ENCODE measurements around the gene SDK1. TPM values are rescaled to one million over a fixed set of nuclear protein-coding genes. Genes with fewer than 3 reads are reported as not detected.

Gene SDK1
- total and polyA plus RNA-seq, 2 experiments from 2014 or later = not detected

DNA sequence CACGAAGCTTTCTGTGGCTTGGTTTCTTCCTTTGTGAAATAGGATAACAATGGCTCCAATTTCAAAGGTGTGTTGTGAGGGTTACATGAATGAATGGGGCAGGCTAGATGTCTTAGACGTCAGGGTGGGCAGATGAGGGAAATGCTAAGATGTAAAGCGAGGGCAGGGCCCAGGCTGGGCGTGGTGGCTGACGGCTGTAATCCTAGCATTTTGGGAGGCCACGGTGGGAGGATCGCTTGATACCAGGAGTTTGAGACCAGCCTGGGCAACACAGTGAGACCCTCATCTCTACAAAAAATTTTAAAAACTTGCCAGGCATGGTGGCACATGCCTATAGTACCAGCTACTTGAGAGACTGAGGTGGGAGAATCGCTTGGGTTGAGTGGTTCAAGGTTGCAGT lies 773.4 kb downstream of the SDK1 start:
- 52 to 57% methylated on average over 7 to 8 of the region's 8 CpGs for WGBS, 2 experiments (ENCODE audit: low coverage in 1 of 2, low lambda C conversion rate in 2 of 2, missing lambda C conversion rate in 2 of 2)
- TF ChIP-seq EZH2 (IDR thresholded peaks at IDR 0.05; ENCODE audit: insufficient read depth, poor library complexity, severe bottlenecking) = no peak
- no peak for TF ChIP-seq EZH2phosphoT487 (IDR thresholded peaks at IDR 0.05; ENCODE audit: insufficient read depth, low read depth)
- Histone ChIP-seq H3K4me2 (ENCODE audit: unreplicated experiment) (no peak overlapping the region), H3K4me3 (no peak overlapping the region), H3K9me2 (ENCODE audit: insufficient read depth) (no peaks in the 10 kb centered on the region), H4K20me1 (ENCODE audit: insufficient read depth) (no peaks in the 10 kb centered on the region), H3K4me1 (ENCODE audit: insufficient read depth) (no peaks in the 10 kb centered on the region), H3K9ac (no peak overlapping the region), H3K79me2 (ENCODE audit: insufficient read depth) (no peaks in the 10 kb centered on the region), H3K9me3 (ENCODE audit: low read depth) (no peaks in the 10 kb centered on the region), H3F3A (ENCODE audit: insufficient read depth) (no peaks in the 10 kb centered on the region), H3K36me3 (ENCODE audit: low read depth) (no peaks in the 10 kb centered on the region), H2AFZ (no peak overlapping the region), H3K27ac (no peak overlapping the region), H3K27me3 (replicated peaks; ENCODE audit: insufficient read depth) (no peaks in the 10 kb centered on the region)
- in situ Hi-C loops (cut with MboI) = no loop called here
- DNase-seq = no peak

DNA sequence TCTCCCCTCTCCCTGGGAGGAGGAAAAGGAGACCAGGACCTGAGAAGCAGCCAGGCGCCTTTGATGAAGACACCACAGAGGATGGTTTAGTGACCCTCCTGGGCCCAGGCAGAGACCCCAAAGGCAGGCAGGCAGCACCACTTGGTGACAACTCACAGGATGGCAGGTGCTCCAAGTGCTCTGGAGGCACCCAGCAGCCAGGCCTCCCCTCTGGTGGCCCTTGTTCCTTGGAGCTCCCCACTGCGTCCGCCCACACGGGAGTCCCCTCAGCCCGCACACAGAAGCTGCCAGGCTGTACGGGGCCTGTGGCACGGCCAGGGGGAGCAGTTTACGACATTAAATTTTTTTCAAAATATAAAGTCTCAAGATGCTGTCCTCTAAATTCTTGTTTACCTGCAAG lies 773.9 kb downstream of the SDK1 start:
- Histone ChIP-seq H3F3A (ENCODE audit: insufficient read depth) (no peaks in the 10 kb centered on the region), H3K9me3 (ENCODE audit: low read depth) (no peaks in the 10 kb centered on the region), H3K27me3 (replicated peaks; ENCODE audit: insufficient read depth) (no peaks in the 10 kb centered on the region), H3K4me2 (ENCODE audit: unreplicated experiment) (no peak overlapping the region), H3K4me3 (no peak overlapping the region), H3K4me1 (ENCODE audit: insufficient read depth) (no peaks in the 10 kb centered on the region), H4K20me1 (ENCODE audit: insufficient read depth) (no peaks in the 10 kb centered on the region), H3K36me3 (ENCODE audit: low read depth) (no peaks in the 10 kb centered on the region), H3K27ac (no peak overlapping the region), H3K9ac (no peak overlapping the region), H3K79me2 (ENCODE audit: insufficient read depth) (no peaks in the 10 kb centered on the region), H3K9me2 (ENCODE audit: insufficient read depth) (no peaks in the 10 kb centered on the region), H2AFZ (no peak overlapping the region)
- in situ Hi-C loops (cut with MboI) = no loop called here
- TF ChIP-seq EZH2phosphoT487 (IDR thresholded peaks at IDR 0.05; ENCODE audit: insufficient read depth, low read depth) (no peak), EZH2 (IDR thresholded peaks at IDR 0.05; ENCODE audit: insufficient read depth, poor library complexity, severe bottlenecking) (no peak)
- 48 to 56% methylated on average over 8 of the region's 8 CpGs for WGBS, 2 experiments (ENCODE audit: low coverage in 1 of 2, low lambda C conversion rate in 2 of 2, missing lambda C conversion rate in 2 of 2)
- DNase-seq = no peak

DNA sequence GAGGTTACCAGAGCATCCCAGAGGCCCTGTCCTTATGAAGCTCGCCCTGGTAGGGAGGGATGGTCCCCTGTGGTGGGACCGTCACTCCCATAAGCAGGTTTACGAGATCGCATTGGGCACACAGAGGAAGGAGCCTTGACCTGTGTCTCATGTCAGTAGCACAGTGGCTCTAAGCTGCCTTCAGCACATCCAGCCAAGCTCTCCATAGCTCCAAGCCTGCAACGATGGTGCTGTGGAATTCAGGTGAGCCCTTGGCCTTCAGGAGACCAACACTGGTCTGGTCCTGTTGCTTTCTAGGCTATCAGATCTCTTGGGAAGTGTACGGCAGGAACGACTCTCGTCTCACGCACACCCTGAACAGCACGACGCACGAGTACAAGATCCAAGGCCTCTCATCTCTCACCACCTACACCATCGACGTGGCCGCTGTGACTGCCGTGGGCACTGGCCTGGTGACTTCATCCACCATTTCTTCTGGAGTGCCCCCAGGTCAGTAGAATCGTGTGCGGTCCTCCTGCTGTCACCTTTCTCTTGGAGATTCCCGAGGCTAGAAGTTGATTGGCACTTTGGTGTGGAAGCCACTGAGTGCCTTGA lies 775.7 kb downstream of the SDK1 start:
- 61 to 67% methylated on average over 19 of the region's 19 CpGs for WGBS, 2 experiments (ENCODE audit: low coverage in 1 of 2, low lambda C conversion rate in 2 of 2, missing lambda C conversion rate in 2 of 2)
- Histone ChIP-seq H3K27ac (no peak overlapping the region), H3K36me3 (ENCODE audit: low read depth) (no peaks in the 10 kb centered on the region), H3K9ac (no peak overlapping the region), H3K9me3 (ENCODE audit: low read depth) (no peaks in the 10 kb centered on the region), H3K79me2 (ENCODE audit: insufficient read depth) (no peaks in the 10 kb centered on the region), H3K4me2 (ENCODE audit: unreplicated experiment) (no peak overlapping the region), H3K4me1 (ENCODE audit: insufficient read depth) (no peaks in the 10 kb centered on the region), H3K9me2 (ENCODE audit: insufficient read depth) (no peaks in the 10 kb centered on the region), H3K4me3 (no peak overlapping the region), H2AFZ (no peak overlapping the region), H4K20me1 (ENCODE audit: insufficient read depth) (no peaks in the 10 kb centered on the region), H3K27me3 (replicated peaks; ENCODE audit: insufficient read depth) (no peaks in the 10 kb centered on the region), H3F3A (ENCODE audit: insufficient read depth) (no peaks in the 10 kb centered on the region)
- DNase-seq = no peak
- TF ChIP-seq EZH2phosphoT487 (IDR thresholded peaks at IDR 0.05; ENCODE audit: insufficient read depth, low read depth) = no peak
- no peak for TF ChIP-seq EZH2 (IDR thresholded peaks at IDR 0.05; ENCODE audit: insufficient read depth, poor library complexity, severe bottlenecking)
- in situ Hi-C loops (cut with MboI) = no loop called here

DNA sequence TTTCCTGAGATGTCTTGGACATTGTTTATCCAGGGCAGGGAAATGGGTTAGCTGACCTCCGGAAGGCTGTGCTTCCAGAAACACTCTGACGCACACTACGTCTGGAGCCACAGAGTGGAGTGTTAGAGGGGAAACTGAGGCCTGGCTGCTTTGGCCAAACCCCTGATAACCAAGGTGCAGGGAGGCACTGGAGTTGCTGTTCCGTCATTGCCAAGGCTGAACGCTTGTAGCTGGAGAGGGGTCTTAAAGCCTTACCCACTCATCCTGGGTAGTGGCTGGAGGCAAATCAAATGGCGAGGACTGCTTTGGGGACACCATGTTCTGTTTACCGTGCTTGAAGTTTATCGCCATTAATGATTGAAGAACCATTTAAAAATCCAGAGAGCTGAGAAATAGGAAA lies 776.9 kb downstream of the SDK1 start:
- no peak overlapping the region for H3K4me2 ChIP-seq (ENCODE audit: unreplicated experiment)
- TF ChIP-seq EZH2 (IDR thresholded peaks at IDR 0.05; ENCODE audit: insufficient read depth, poor library complexity, severe bottlenecking) (no peak), EZH2phosphoT487 (IDR thresholded peaks at IDR 0.05; ENCODE audit: insufficient read depth, low read depth) (no peak)
- H4K20me1 ChIP-seq (ENCODE audit: insufficient read depth) = no peaks in the 10 kb centered on the region
- no peak overlapping the region for H3K4me3 ChIP-seq
- H3K9me2 ChIP-seq (ENCODE audit: insufficient read depth) = no peaks in the 10 kb centered on the region
- no peaks in the 10 kb centered on the region for H3K27me3 ChIP-seq (replicated peaks; ENCODE audit: insufficient read depth)
- H3K79me2 ChIP-seq (ENCODE audit: insufficient read depth) = no peaks in the 10 kb centered on the region
- H3K9me3 ChIP-seq (ENCODE audit: low read depth) = no peaks in the 10 kb centered on the region
- no peak overlapping the region for H3K27ac ChIP-seq
- no peaks in the 10 kb centered on the region for H3K4me1 ChIP-seq (ENCODE audit: insufficient read depth)
- 67 to 69% methylated on average over 8 of the region's 8 CpGs for WGBS, 2 experiments (ENCODE audit: low coverage in 1 of 2, low lambda C conversion rate in 2 of 2, missing lambda C conversion rate in 2 of 2)
- no peak for DNase-seq
- in situ Hi-C loops (cut with MboI) = no loop called here
- no peak overlapping the region for H3K9ac ChIP-seq
- no peaks in the 10 kb centered on the region for H3F3A ChIP-seq (ENCODE audit: insufficient read depth)
- no peak overlapping the region for H2AFZ ChIP-seq
- no peaks in the 10 kb centered on the region for H3K36me3 ChIP-seq (ENCODE audit: low read depth)

DNA sequence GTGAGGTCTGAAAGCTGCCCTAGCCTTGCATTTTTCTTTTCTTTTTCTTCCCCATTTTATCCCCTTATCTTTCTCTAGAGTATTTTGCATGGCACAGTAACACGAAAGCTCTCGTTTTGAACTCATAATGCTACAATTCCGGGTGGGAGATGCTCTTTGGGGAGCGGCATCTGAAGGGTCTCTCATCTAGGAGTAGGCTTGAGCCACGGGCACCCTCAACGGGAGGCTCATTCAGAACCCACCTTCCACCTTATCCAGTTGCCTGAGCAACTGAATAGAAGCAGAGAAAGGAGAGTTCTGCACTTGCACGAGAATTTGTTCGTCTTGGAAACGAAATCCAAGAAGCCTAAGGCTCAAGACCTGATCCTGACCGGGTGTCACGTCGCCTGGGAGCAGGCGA lies 777.5 kb downstream of the SDK1 start:
- no peaks in the 10 kb centered on the region for H3K4me1 ChIP-seq (ENCODE audit: insufficient read depth)
- no peaks in the 10 kb centered on the region for H3K36me3 ChIP-seq (ENCODE audit: low read depth)
- no peak overlapping the region for H3K4me2 ChIP-seq (ENCODE audit: unreplicated experiment)
- TF ChIP-seq EZH2phosphoT487 (IDR thresholded peaks at IDR 0.05; ENCODE audit: insufficient read depth, low read depth) (no peak), EZH2 (IDR thresholded peaks at IDR 0.05; ENCODE audit: insufficient read depth, poor library complexity, severe bottlenecking) (no peak)
- 32 to 37% methylated on average over 13 of the region's 13 CpGs for WGBS, 2 experiments (ENCODE audit: low coverage in 1 of 2, low lambda C conversion rate in 2 of 2, missing lambda C conversion rate in 2 of 2)
- no peaks in the 10 kb centered on the region for H3K9me2 ChIP-seq (ENCODE audit: insufficient read depth)
- H3K9me3 ChIP-seq (ENCODE audit: low read depth) = no peaks in the 10 kb centered on the region
- no peak overlapping the region for H3K9ac ChIP-seq
- DNase-seq = no peak
- in situ Hi-C loops (cut with MboI) = no loop called here
- H3K4me3 ChIP-seq = no peak overlapping the region
- no peaks in the 10 kb centered on the region for H3K27me3 ChIP-seq (replicated peaks; ENCODE audit: insufficient read depth)
- H3F3A ChIP-seq (ENCODE audit: insufficient read depth) = no peaks in the 10 kb centered on the region
- H4K20me1 ChIP-seq (ENCODE audit: insufficient read depth) = no peaks in the 10 kb centered on the region
- H3K27ac ChIP-seq = no peak overlapping the region
- no peaks in the 10 kb centered on the region for H3K79me2 ChIP-seq (ENCODE audit: insufficient read depth)
- H2AFZ ChIP-seq = no peak overlapping the region

Data from GM23248 (cell line).